ENCODE results near the gene UBQLN4. TPM values are rescaled to one million over a fixed set of nuclear protein-coding genes. Genes with fewer than 3 reads are reported as not detected.

Gene UBQLN4
- total and polyA plus RNA-seq, 2 donors (not counting 3 experiments of a cell fraction or from before 2014, with no cell fraction given), result 50.5 to 50.8 TPM

GRCh38 chr1:155996166-155996565 lies 57.4 kb downstream of the UBQLN4 start:
- Histone ChIP-seq H3K4me2 (ENCODE audit: insufficient read depth, low read length) (no peak overlapping the region), H3K27me3 (ENCODE audit: control insufficient read depth in 2 of 2, insufficient read depth in 2 of 2, low read length in 2 of 2) (no peaks in the 10 kb centered on the region), H3K9ac (replicated peaks; ENCODE audit: extremely low read depth, insufficient read depth, low read length) (no peak overlapping the region), H4K20me1 (replicated peaks; ENCODE audit: control insufficient read depth, extremely low read depth, insufficient read depth, low read length) (no peaks in the 10 kb centered on the region), H3K79me2 (ENCODE audit: control insufficient read depth, insufficient read depth, low read length) (no peaks in the 10 kb centered on the region), H2AFZ (ENCODE audit: low read depth, low read length) (no peak overlapping the region), H3K9me1 (replicated peaks; ENCODE audit: control insufficient read depth, extremely low read depth, insufficient read depth, low read length) (no peaks in the 10 kb centered on the region), H3K4me3 (replicated peaks in 1 of 3; ENCODE audit: insufficient read depth in 1 of 3, low read depth in 1 of 3, low read length in 3 of 3) (no peak overlapping the region), H3K9me3 (replicated peaks; ENCODE audit: control insufficient read depth, insufficient read depth, low read length) (no peaks in the 10 kb centered on the region), H3K36me3 (ENCODE audit: control insufficient read depth in 2 of 2, extremely low read depth in 1 of 2, insufficient read depth in 2 of 2, low read length in 2 of 2) (no peaks in the 10 kb centered on the region), H3K27ac (ENCODE audit: insufficient read depth, low read depth, low read length) (no peak overlapping the region), H3K4me1 (ENCODE audit: control insufficient read depth, extremely low read depth, insufficient read depth, low read length) (no peaks in the 10 kb centered on the region)
- TF ChIP-seq POLR2A (IDR thresholded peaks at IDR 0.05; ENCODE audit: low read depth, low read length) (no peak), CTCF (IDR thresholded peaks at IDR 0.05; ENCODE audit: extremely low read depth in 1 of 2, insufficient read depth in 1 of 2, low read depth in 1 of 2, low read length in 2 of 2) (no peak), JUN (IDR thresholded peaks at IDR 0.05; ENCODE audit: borderline replicate concordance, insufficient read depth, insufficient read length, low read depth) (no peak), POLR2AphosphoS5 (IDR thresholded peaks at IDR 0.05; ENCODE audit: insufficient read depth, low read depth, low read length) (no peak), FOS (IDR thresholded peaks at IDR 0.05; ENCODE audit: borderline replicate concordance, insufficient read depth, low read length) (no peak), EZH2 (IDR thresholded peaks at IDR 0.05; ENCODE audit: borderline replicate concordance, low read depth, low read length, severe bottlenecking) (no peak), GATA2 (IDR thresholded peaks at IDR 0.05; ENCODE audit: insufficient read depth, insufficient read length, low read depth, low read length) (no peak), MYC (IDR thresholded peaks at IDR 0.05; ENCODE audit: low read depth, low read length) (no peak), MAX (IDR thresholded peaks at IDR 0.05; ENCODE audit: insufficient read depth, insufficient read length) (no peak)
- dilution Hi-C loops (cut with MboI; ENCODE audit: extremely low pct_ligation_motif_present, low sequenced_read_pairs) (no loop called here), intact Hi-C loops (cut with micrococcal nuclease) (no loop called here)
- BruUV-seq (replicated peaks), result no TSS peak
- ChIA-PET CTCF (interaction anchor here (0.7 to 2.5 kb wide), 7 partner anchors 12 to 74 kb away, joined by 3 to 15 read pairs (median 4); no protein-coding TSS in a partner anchor), POLR2A (interaction anchor here (0.5 to 0.6 kb wide), 2 partner anchors 35 to 61 kb away, joined by 3 to 8 read pairs; no protein-coding TSS in a partner anchor)
- FAIRE-seq (no peak), DNase-seq (ENCODE audit: low read depth, low spot score) (no peak)

Measured in endothelial cell of umbilical vein (primary cell).